Muscle layer of duodenum (tissue), 2 donors: ENCODE measurements around the gene CD300LF.

Experiments used
- H3K27ac ChIP-seq: one replicate; pipeline ENCODE4 v1.7.0; 2013; ENCODE audit warnings: mild to moderate bottlenecking, low read length
- H3K27me3 ChIP-seq: one replicate; pipeline ENCODE4 v1.7.0; 2013; ENCODE audit warnings: low read depth, mild to moderate bottlenecking, control low read depth, low read length
- H3K36me3 ChIP-seq, 2 donors: one replicate each; pipeline ENCODE4 v1.7.0; 2013; ENCODE audit warnings: low read length in 2 of 2, control low read depth in 1 of 2, mild to moderate bottlenecking in 1 of 2; ENCODE audit not compliant: insufficient read depth in 2 of 2, control insufficient read depth in 1 of 2
- H3K4me1 ChIP-seq, 2 donors: one replicate each; pipeline ENCODE4 v1.7.0; 2013; ENCODE audit warnings: low read length in 2 of 2, mild to moderate bottlenecking in 2 of 2, control low read depth in 1 of 2, moderate library complexity in 1 of 2; ENCODE audit not compliant: insufficient read depth in 2 of 2, control insufficient read depth in 1 of 2
- H3K4me3 ChIP-seq, 2 donors: one replicate each; pipeline ENCODE4 v1.7.0; 2013; ENCODE audit warnings: low read length in 2 of 2, low read depth in 1 of 2, mild to moderate bottlenecking in 1 of 2
- H3K9me3 ChIP-seq, 2 donors: one replicate each; pipeline ENCODE4 v1.7.0; 2013; ENCODE audit warnings: low read length in 2 of 2, control low read depth in 1 of 2, mild to moderate bottlenecking in 1 of 2; ENCODE audit not compliant: control insufficient read depth in 1 of 2
- donor health status: healthy.

CD300LF gene

DNA sequence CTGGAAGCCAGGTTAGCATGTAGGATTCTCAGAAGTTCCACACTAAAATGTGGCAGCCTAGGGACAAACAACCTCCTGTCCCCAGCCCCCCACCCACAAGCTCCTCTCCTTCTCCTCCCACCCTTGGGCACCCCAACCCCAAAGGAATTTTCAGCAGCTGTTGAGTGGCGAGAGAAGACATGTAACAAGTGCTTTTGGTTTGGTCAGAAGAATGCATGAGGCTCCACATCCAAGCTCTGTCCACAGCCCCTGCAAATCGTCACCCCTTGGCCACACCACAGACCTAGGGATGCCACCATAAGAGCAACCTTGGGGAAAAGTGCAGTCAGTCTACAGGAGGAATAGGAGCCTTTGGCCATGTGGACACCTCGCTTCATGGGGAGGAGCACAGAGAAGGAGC lies 12.4 kb upstream of the CD300LF start:
- no peak overlapping the region for H3K4me3 ChIP-seq
- no peak overlapping the region for H3K27ac ChIP-seq
- H3K36me3 ChIP-seq = no peaks in the 10 kb centered on the region
- no peaks in the 10 kb centered on the region for H3K4me1 ChIP-seq
- H3K9me3 ChIP-seq = no peaks in the 10 kb centered on the region
- no peaks in the 10 kb centered on the region for H3K27me3 ChIP-seq

DNA sequence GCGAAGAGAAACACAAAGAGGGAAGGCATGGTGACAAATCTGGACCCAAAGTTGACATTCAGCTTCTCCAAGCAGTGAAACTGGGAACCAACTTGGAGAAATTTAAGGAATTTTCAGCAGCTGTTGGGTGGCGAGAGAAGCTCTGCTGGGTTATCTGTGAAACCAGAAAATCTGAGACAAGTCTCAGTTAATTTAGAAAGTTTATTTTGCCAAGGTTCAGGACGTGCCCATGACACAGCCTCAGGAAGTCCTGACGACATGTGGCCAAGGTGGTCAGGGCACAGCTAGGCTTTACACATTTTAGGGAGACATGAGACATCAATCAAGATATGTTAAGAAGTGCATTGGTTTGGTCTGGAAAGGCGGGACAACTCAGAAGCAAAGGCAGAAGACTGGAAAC lies 11.2 kb upstream of the CD300LF start:
- no peak overlapping the region for H3K4me3 ChIP-seq
- no peaks in the 10 kb centered on the region for H3K4me1 ChIP-seq
- H3K27me3 ChIP-seq = no peaks in the 10 kb centered on the region
- H3K27ac ChIP-seq = no peak overlapping the region
- no peaks in the 10 kb centered on the region for H3K9me3 ChIP-seq
- no peaks in the 10 kb centered on the region for H3K36me3 ChIP-seq

- H3K27me3 ChIP-seq = no peaks in the 10 kb centered on the region
- H3K9me3 ChIP-seq = no peaks in the 10 kb centered on the region
- no peak overlapping the region for H3K27ac ChIP-seq
- no peaks in the 10 kb centered on the region for H3K4me1 ChIP-seq
- H3K4me3 ChIP-seq = no peak overlapping the region
- no peaks in the 10 kb centered on the region for H3K36me3 ChIP-seq
These were observed 10.1 kb upstream of the CD300LF start for GRCh38 chr17:74722782-74723181.

- H3K27me3 ChIP-seq = no peaks in the 10 kb centered on the region
These were observed 7.8 kb upstream of the CD300LF start for GRCh38 chr17:74720506-74720905.

GRCh38 chr17:74715144-74715543 lies 2.4 kb upstream of the CD300LF start:
- no peaks in the 10 kb centered on the region for H3K9me3 ChIP-seq
- no peaks in the 10 kb centered on the region for H3K4me1 ChIP-seq
- peaks cover 4% of the 10 kb centered on the region for H3K27me3 ChIP-seq

More at GRCh38 chr17:74720506-74720905, 7.8 kb upstream of the CD300LF start:
- Histone ChIP-seq H3K27ac (no peak overlapping the region), H3K4me1 (no peaks in the 10 kb centered on the region), H3K36me3 (no peaks in the 10 kb centered on the region), H3K9me3 (no peaks in the 10 kb centered on the region), H3K4me3 (no peak overlapping the region)

DNA sequence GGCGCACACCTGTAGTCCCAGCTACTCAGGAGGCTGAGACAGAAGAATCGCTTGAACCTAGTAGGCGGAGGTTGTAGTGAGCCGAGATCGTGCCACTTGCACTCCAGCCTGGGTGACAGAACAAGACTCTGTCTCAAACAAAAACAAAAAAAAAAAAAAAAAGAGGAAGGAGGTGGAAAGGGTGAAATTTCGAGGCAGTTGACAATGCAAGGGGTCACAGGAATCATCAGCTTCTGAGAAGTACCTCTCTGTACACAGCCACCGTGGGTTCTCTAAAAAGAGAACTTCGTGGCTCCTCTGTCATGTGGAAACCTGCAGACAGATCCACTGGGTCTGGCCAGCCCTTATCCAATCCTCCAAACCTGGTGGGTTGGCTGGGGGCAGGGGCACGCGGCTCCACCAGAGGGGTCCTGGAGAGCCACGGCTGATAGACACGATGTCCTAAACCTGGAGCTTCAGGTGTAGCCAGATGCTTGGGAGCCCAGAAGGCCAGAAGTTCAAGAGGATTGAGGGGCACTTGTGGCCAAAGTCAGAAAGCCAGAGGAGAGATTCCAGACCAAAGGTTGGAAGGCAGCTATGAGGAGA lies 540 bp upstream of the CD300LF start:
- Histone ChIP-seq H3K27me3 (peaks cover 4% of the 10 kb centered on the region), H3K27ac (no peak overlapping the region), H3K9me3 (no peaks in the 10 kb centered on the region), H3K36me3 (no peaks in the 10 kb centered on the region), H3K4me3 (no peak overlapping the region), H3K4me1 (no peaks in the 10 kb centered on the region)

More at GRCh38 chr17:74715144-74715543, 2.4 kb upstream of the CD300LF start:
- Histone ChIP-seq H3K4me3 (no peak overlapping the region), H3K27ac (no peak overlapping the region), H3K36me3 (no peaks in the 10 kb centered on the region)

GRCh38 chr17:74712301-74712700 lies 422 bp downstream of the CD300LF start:
- no peak overlapping the region for H3K27ac ChIP-seq
- no peaks in the 10 kb centered on the region for H3K4me1 ChIP-seq
- no peaks in the 10 kb centered on the region for H3K36me3 ChIP-seq
- no peaks in the 10 kb centered on the region for H3K9me3 ChIP-seq
- H3K27me3 ChIP-seq = peaks cover 4% of the 10 kb centered on the region
- peak overlapping the region; percentile 0 to 24 for H3K4me3 ChIP-seq

DNA sequence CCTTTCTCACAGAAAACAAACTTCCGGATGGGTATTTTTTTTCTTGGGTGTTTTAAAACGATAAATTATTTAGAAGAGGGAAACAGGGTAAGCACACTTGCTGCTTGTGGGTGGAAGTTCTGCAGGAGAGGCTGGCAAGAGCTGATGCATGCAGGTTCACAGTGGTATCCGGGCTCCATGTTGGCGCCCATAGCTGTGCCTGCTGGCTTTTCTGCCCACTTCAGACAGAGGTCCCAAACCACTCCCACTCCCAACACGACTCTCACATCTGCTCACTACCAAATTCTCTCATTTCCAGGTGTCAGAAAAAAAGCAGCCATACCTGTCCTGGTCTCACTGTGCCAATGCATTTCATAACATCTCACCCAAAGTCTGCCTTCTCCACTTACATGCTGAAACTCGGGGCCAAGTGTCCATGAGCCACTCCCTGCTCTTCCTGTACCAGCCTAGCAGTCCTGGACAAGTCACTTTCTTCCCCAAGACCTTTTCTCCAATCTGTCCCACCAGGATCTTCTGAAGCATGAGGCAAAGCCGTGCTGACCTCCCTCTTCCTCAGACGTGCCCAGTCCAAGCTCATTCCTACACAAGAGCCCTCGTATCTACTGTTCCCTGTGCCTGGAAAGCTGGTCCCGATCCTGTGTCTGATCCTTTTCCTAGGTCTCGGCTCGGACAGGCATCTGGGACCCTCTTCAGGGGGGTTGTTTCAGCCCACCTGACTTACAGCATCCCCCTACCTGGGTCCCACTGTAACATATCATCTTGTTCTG lies 1.5 kb downstream of the CD300LF start:
- no peak overlapping the region for H3K27ac ChIP-seq
- H3K9me3 ChIP-seq = no peaks in the 10 kb centered on the region
- H3K4me1 ChIP-seq = no peaks in the 10 kb centered on the region
- peak overlapping the region in 1 of 2 donors; percentile 13 for H3K4me3 ChIP-seq
- H3K27me3 ChIP-seq = peaks cover 7% of the 10 kb centered on the region
- H3K36me3 ChIP-seq = no peaks in the 10 kb centered on the region

GRCh38 chr17:74704544-74704943 lies 8.2 kb downstream of the CD300LF start:
- H3K27ac ChIP-seq = no peak overlapping the region
- no peaks in the 10 kb centered on the region for H3K36me3 ChIP-seq
- no peaks in the 10 kb centered on the region for H3K4me1 ChIP-seq
- H3K9me3 ChIP-seq = no peaks in the 10 kb centered on the region
- peaks cover 9% of the 10 kb centered on the region for H3K27me3 ChIP-seq
- no peak overlapping the region for H3K4me3 ChIP-seq

GRCh38 chr17:74703311-74703710 lies 9.4 kb downstream of the CD300LF start:
- Histone ChIP-seq H3K27me3 (peaks cover 9% of the 10 kb centered on the region), H3K9me3 (no peaks in the 10 kb centered on the region), H3K4me3 (no peak overlapping the region), H3K4me1 (no peaks in the 10 kb centered on the region), H3K36me3 (no peaks in the 10 kb centered on the region), H3K27ac (no peak overlapping the region)

DNA sequence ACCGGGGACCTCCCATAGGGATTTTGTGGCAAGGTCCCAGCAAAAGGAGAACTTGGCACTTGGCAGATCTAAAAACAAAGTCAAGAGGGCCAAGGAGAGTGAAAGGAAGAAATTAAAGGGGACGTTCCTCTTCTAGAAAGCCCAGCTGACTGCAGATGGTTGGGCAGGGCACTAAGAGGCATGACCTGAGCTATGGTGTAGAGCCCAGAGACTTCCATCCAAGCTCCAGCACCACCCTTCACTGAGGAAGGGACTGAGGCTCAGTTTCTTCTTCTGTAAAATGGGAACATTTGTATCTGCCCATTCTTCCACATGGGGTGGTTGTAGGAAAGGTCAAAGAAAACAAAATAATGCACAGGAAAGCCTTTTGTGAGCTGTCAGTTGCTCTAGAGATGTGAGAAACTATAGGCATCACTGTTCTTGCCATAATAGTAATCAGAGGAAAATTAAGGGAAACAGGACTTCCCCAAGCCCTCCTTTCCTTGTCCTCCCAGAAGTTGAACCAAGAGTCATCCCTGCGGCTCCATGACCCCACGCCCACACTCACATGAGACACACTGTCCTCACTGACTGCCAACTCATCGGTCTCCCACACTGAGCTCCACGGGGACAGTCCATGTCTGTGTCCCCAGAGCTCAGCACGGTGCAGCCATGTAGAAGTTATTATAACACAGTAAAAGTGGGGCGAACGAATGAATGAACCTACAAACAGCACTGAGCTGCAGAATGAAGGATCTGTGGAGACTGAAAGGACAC lies 10.4 kb downstream of the CD300LF start:
- Histone ChIP-seq H3K4me1 (no peaks in the 10 kb centered on the region), H3K27ac (no peak overlapping the region), H3K27me3 (peaks cover 9% of the 10 kb centered on the region), H3K36me3 (no peaks in the 10 kb centered on the region), H3K9me3 (no peaks in the 10 kb centered on the region), H3K4me3 (no peak overlapping the region)
